Esophagus muscularis mucosa (tissue), 4 donors: ENCODE results near the gene ANKS1B. TPM values are rescaled to one million over a fixed set of nuclear protein-coding genes. Genes with fewer than 3 reads are reported as not detected.

Source experiments
- DNase-seq: peaks from one replicate; pipeline ENCODE4 v3.0.0-alpha.2; 2017; ENCODE audit errors: extremely low spot score
- H3K27ac ChIP-seq, 4 donors: fragments of 200-600 bp; sonication (generic); replicated peaks in 1 of 4; 1 replicate in 3 of 4; 2 replicates in 1 of 4; pipeline ENCODE4 v1.5.1; 2016 to 2019; ENCODE audit warnings: mild to moderate bottlenecking in 1 of 4
- H3K27me3 ChIP-seq, 4 donors: fragments of 200-600 bp; sonication (generic); one replicate each; pipeline versions ENCODE4 v1.5.1 to v1.6.0; 2016 to 2019
- H3K36me3 ChIP-seq, 4 donors: fragments of 200-600 bp; sonication (generic); one replicate each; pipeline ENCODE4 v1.5.1; 2016 to 2019
- H3K4me1 ChIP-seq, 4 donors: fragments of 200-600 bp; sonication (generic); one replicate each; pipeline ENCODE4 v1.5.1; 2016 to 2019
- H3K4me3 ChIP-seq, 4 donors: fragments of 200-600 bp; sonication (generic); 1 replicate in 2 of 4; 2 replicates in 2 of 4; pipeline ENCODE4 v1.5.1; 2016 to 2019; ENCODE audit warnings: mild to moderate bottlenecking in 4 of 4, moderate library complexity in 1 of 4
- H3K9me3 ChIP-seq, 4 donors: fragments of 200-600 bp; sonication (generic); 1 replicate in 3 of 4; 2 replicates in 1 of 4; pipeline ENCODE4 v1.5.1; 2016 to 2019
- EP300 ChIP-seq: sonication (generic); formaldehyde crosslinking; IDR thresholded peaks from one replicate; pipeline ENCODE4 v1.6.1; 2017; ENCODE audit warnings: antibody characterized with exemption
- POLR2A ChIP-seq: fragments of 450-650 bp; IDR thresholded peaks from one replicate; pipeline ENCODE4 v1.6.1; 2017; ENCODE audit warnings: antibody characterized with exemption, moderate library complexity, mild to moderate bottlenecking, low read depth
- POLR2AphosphoS5 ChIP-seq, 2 donors: sonication (generic); formaldehyde crosslinking; IDR thresholded peaks; one replicate each; pipeline ENCODE4 v1.6.1; 2017; ENCODE audit warnings: antibody characterized with exemption in 2 of 2
- WGBS: methylation state at CpG from one replicate; pipeline ENCODE4 v1.1.5; 2018; 5-methylcytosine and 5-hydroxymethylcytosine counted together
- intact Hi-C: fragments of 100-400 bp; cut with DNase I; formaldehyde crosslinking; loops from one replicate; pipeline ENCODE4 v1.15.1; 2023
- total RNA-seq, 4 donors: library from RNA; depleted of rRNA; stranded (reverse); fragments of >200 nt; gene quantifications; one replicate each; pipeline versions ENCODE4 v1.1.0 to v1.2.1, GENCODE V29; 2016
- TF ChIP-seq, protein P1 (sequence below), 3 experiments: fragments of 200-600 bp in 2 of 3; fragments of 450-650 bp in 1 of 3; sonication (generic) in 2 of 3; IDR thresholded peaks; one replicate each; pipeline ENCODE4 v1.5.1; 2017 to 2019; ENCODE audit warnings: antibody characterized with exemption in 3 of 3, mild to moderate bottlenecking in 2 of 3, moderate library complexity in 1 of 3

The ANKS1B gene
- total RNA-seq, 4 donors from 2014 or later = 20.4 to 28.7 (median 21.6) TPM

GRCh38 chr12:99111600-99111999 is 873.1 kb downstream of the ANKS1B start:
- H3K4me3 ChIP-seq = no peak overlapping the region
- DNase-seq = no peak
- H3K27ac ChIP-seq = no peak overlapping the region
- no peaks in the 10 kb centered on the region for H3K4me1 ChIP-seq
- TF ChIP-seq POLR2AphosphoS5 (IDR thresholded peaks at IDR 0.05) = no peak
- no peak for TF ChIP-seq EP300
- TF ChIP-seq POLR2A = no peak
- TF ChIP-seq, protein P1, sequence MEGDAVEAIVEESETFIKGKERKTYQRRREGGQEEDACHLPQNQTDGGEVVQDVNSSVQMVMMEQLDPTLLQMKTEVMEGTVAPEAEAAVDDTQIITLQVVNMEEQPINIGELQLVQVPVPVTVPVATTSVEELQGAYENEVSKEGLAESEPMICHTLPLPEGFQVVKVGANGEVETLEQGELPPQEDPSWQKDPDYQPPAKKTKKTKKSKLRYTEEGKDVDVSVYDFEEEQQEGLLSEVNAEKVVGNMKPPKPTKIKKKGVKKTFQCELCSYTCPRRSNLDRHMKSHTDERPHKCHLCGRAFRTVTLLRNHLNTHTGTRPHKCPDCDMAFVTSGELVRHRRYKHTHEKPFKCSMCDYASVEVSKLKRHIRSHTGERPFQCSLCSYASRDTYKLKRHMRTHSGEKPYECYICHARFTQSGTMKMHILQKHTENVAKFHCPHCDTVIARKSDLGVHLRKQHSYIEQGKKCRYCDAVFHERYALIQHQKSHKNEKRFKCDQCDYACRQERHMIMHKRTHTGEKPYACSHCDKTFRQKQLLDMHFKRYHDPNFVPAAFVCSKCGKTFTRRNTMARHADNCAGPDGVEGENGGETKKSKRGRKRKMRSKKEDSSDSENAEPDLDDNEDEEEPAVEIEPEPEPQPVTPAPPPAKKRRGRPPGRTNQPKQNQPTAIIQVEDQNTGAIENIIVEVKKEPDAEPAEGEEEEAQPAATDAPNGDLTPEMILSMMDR (IDR thresholded peaks at IDR 0.05) = no peak
- H3K27me3 ChIP-seq = no peaks in the 10 kb centered on the region
- intact Hi-C loops = no loop called here
- 56% methylated on average over 5 of the region's 5 CpGs for WGBS
- no peaks in the 10 kb centered on the region for H3K9me3 ChIP-seq
- no peaks in the 10 kb centered on the region for H3K36me3 ChIP-seq

DNA sequence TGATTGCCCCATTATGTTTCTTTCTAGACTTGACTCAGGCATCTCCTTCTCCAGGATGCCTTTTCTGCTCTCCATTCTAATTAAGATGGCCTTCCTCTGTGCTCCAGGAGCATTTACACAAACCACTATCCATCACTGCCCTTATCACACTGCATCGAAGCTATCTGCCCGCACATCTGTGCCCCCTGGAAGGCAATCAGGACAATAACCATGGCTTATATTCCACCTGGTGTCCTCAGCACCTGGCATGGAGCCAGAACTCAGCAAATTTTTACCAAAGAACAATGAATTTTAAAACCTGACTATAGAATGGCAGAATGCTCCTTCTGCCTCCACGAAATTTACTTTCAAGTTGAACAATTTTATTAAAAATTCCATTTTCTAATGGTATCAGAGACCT is 873.9 kb downstream of the ANKS1B start:
- Histone ChIP-seq H3K4me1 (no peaks in the 10 kb centered on the region), H3K27me3 (no peaks in the 10 kb centered on the region), H3K27ac (no peak overlapping the region), H3K36me3 (no peaks in the 10 kb centered on the region), H3K9me3 (no peaks in the 10 kb centered on the region), H3K4me3 (no peak overlapping the region)
- 75% methylated on average over 3 of the region's 3 CpGs for WGBS
- no peak for TF ChIP-seq POLR2A
- no peak for DNase-seq
- intact Hi-C loops = no loop called here

GRCh38 chr12:99110212-99110611 is 874.5 kb downstream of the ANKS1B start:
- Histone ChIP-seq H3K36me3 (no peaks in the 10 kb centered on the region), H3K27me3 (no peaks in the 10 kb centered on the region), H3K4me1 (no peaks in the 10 kb centered on the region), H3K27ac (no peak overlapping the region), H3K9me3 (no peaks in the 10 kb centered on the region), H3K4me3 (no peak overlapping the region)
- intact Hi-C loops = no loop called here
- WGBS = 84% methylated on average over 2 of the region's 2 CpGs
- TF ChIP-seq POLR2AphosphoS5 (IDR thresholded peaks at IDR 0.05) = no peak
- TF ChIP-seq POLR2A = no peak
- no peak for TF ChIP-seq EP300
- no peak for DNase-seq

GRCh38 chr12:99108924-99109323 is 875.8 kb downstream of the ANKS1B start:
- Histone ChIP-seq H3K9me3 (no peaks in the 10 kb centered on the region), H3K27ac (no peak overlapping the region), H3K4me1 (no peaks in the 10 kb centered on the region), H3K27me3 (no peaks in the 10 kb centered on the region), H3K4me3 (no peak overlapping the region), H3K36me3 (no peaks in the 10 kb centered on the region)
- DNase-seq = no peak
- TF ChIP-seq POLR2AphosphoS5 (IDR thresholded peaks at IDR 0.05) = no peak
- TF ChIP-seq EP300 = no peak
- TF ChIP-seq POLR2A = no peak
- TF ChIP-seq, protein P1 (IDR thresholded peaks at IDR 0.05) = no peak
- WGBS = 100% methylated on average over 2 of the region's 2 CpGs
- intact Hi-C loops = no loop called here

DNA sequence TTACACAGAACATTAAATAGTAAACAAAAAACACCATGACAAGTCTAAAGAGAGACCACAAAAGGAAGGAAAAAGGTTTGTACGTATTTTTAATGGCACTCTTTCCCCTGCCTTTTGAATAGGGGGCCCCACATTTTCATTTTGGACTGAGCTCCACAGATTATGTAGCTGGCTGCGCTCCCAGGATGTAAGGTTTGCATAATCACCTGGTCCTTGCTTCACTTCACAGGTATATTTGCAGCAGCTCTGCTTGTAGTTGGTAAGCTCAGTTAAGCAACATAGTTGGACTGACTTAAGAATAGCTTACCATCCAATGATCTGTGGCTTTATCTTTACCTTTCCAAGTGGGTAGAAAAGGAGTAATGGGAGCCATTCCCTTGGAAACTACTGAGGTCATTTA is 885.0 kb downstream of the ANKS1B start:
- no peak for DNase-seq

DNA sequence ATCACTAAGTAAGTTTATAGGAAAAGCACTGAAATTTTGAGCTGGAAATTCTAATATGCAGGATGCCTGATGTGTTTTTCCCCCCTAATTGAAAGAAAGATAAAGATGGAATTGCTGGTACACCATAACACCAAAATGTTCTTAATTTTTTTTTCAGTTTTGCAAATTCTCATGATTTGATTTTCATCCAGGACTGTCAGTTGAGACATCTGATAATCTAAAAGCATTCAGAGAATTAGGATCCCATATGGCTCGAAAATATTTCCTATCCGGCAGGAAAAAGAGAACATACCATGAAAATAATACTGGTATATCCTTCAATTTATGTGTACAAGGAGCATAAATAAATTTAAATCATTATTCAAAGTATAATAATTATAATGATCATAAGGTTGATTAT is 887.6 kb downstream of the ANKS1B start:
- H3K9me3 ChIP-seq = no peaks in the 10 kb centered on the region
- no peak overlapping the region for H3K4me3 ChIP-seq
- no peaks in the 10 kb centered on the region for H3K27me3 ChIP-seq
- DNase-seq = no peak
- TF ChIP-seq POLR2A (no peak), POLR2AphosphoS5 (IDR thresholded peaks at IDR 0.05) (no peak), EP300 (no peak)
- TF ChIP-seq, protein P1 (IDR thresholded peaks at IDR 0.05) = no peak
- WGBS = 44% methylated on average over 2 of the region's 2 CpGs
- no peak overlapping the region for H3K27ac ChIP-seq
- intact Hi-C loops = no loop called here
- H3K4me1 ChIP-seq = no peaks in the 10 kb centered on the region
- H3K36me3 ChIP-seq = no peaks in the 10 kb centered on the region

More for the DNA sequence above, 885.0 kb downstream of the ANKS1B start:
- intact Hi-C loops = no loop called here
- Histone ChIP-seq H3K27me3 (no peaks in the 10 kb centered on the region), H3K36me3 (no peaks in the 10 kb centered on the region), H3K4me1 (no peaks in the 10 kb centered on the region), H3K4me3 (no peak overlapping the region), H3K27ac (no peak overlapping the region), H3K9me3 (no peaks in the 10 kb centered on the region)
- no peak for TF ChIP-seq EP300
- no peak for TF ChIP-seq POLR2AphosphoS5 (IDR thresholded peaks at IDR 0.05)
- no peak for TF ChIP-seq POLR2A
- TF ChIP-seq, protein P1 (IDR thresholded peaks at IDR 0.05) = no peak
- 81% methylated on average over 2 of the region's 2 CpGs for WGBS
